Trophoblast cell (in vitro differentiated cells and primary cell): ENCODE results near the gene UNC80.

ENCODE experiments used
- DNase-seq, 2 donors: peaks; one replicate each; pipeline ENCODE4 v3.0.0-alpha.2; 2016
- H2AFZ ChIP-seq: 2 replicates; pipeline ENCODE4 v1.6.1; 2013; ENCODE audit warnings: low read length, moderate library complexity, mild to moderate bottlenecking; ENCODE audit not compliant: insufficient read depth, poor library complexity
- H2AK5ac ChIP-seq: 2 replicates; pipeline ENCODE4 v1.6.1; 2013; ENCODE audit warnings: mild to moderate bottlenecking, low read length
- H2BK120ac ChIP-seq: 2 replicates; pipeline ENCODE4 v1.6.1; 2013; ENCODE audit warnings: low read length, mild to moderate bottlenecking, moderate library complexity; ENCODE audit not compliant: insufficient read depth, poor library complexity
- H2BK12ac ChIP-seq: 2 replicates; pipeline ENCODE4 v1.6.1; 2013; ENCODE audit warnings: mild to moderate bottlenecking, low read length, moderate library complexity
- H2BK5ac ChIP-seq: 2 replicates; pipeline ENCODE4 v1.6.1; 2013; ENCODE audit warnings: low read length, low read depth, moderate library complexity, mild to moderate bottlenecking; ENCODE audit not compliant: poor library complexity
- H3K14ac ChIP-seq: 2 replicates; pipeline ENCODE4 v1.6.1; 2013; ENCODE audit warnings: mild to moderate bottlenecking, low read length
- H3K18ac ChIP-seq: 2 replicates; pipeline ENCODE4 v1.6.1; 2013; ENCODE audit warnings: mild to moderate bottlenecking, low read length
- H3K23ac ChIP-seq: 2 replicates; pipeline ENCODE4 v1.6.1; 2013; ENCODE audit warnings: low read length
- H3K27ac ChIP-seq: 2 replicates; pipeline ENCODE4 v1.5.1; 2013; ENCODE audit warnings: low read depth, mild to moderate bottlenecking, inconsistent platforms, low read length, moderate library complexity
- H3K27me3 ChIP-seq: 2 replicates; pipeline ENCODE4 v1.6.1; 2013; ENCODE audit warnings: inconsistent platforms, mild to moderate bottlenecking, low read length, moderate library complexity; ENCODE audit not compliant: insufficient read depth
- H3K36me3 ChIP-seq, 2 experiments: 1 replicate in 1 of 2; 2 replicates in 1 of 2; pipeline ENCODE4 v1.6.1; 2013; ENCODE audit warnings: low read length in 2 of 2, mild to moderate bottlenecking in 2 of 2, moderate library complexity in 1 of 2; ENCODE audit not compliant: insufficient read depth in 2 of 2, control insufficient read depth in 1 of 2
- H3K4ac ChIP-seq: 2 replicates; pipeline ENCODE4 v1.6.1; 2013; ENCODE audit warnings: low read depth, mild to moderate bottlenecking, low read length, moderate library complexity
- H3K4me1 ChIP-seq, 2 experiments: 1 replicate in 1 of 2; 2 replicates in 1 of 2; pipeline ENCODE4 v1.6.1; 2013; ENCODE audit warnings: low read length in 2 of 2, mild to moderate bottlenecking in 2 of 2, moderate library complexity in 1 of 2; ENCODE audit not compliant: insufficient read depth in 2 of 2, control insufficient read depth in 1 of 2
- H3K4me2 ChIP-seq: 2 replicates; pipeline ENCODE4 v1.6.1; 2013; ENCODE audit warnings: inconsistent platforms, mild to moderate bottlenecking, low read length, moderate library complexity
- H3K4me3 ChIP-seq: 2 replicates; pipeline ENCODE4 v1.5.1; 2013; ENCODE audit warnings: mild to moderate bottlenecking, low read depth, low read length, inconsistent platforms
- H3K79me1 ChIP-seq: one replicate; pipeline ENCODE4 v1.6.1; 2013; ENCODE audit warnings: low read length
- H3K79me2 ChIP-seq: 2 replicates; pipeline ENCODE4 v1.6.1; 2013; ENCODE audit warnings: low read length, mild to moderate bottlenecking; ENCODE audit not compliant: control insufficient read depth, insufficient read depth, poor library complexity
- H3K9ac ChIP-seq: 2 replicates; pipeline ENCODE4 v1.6.1; 2013; ENCODE audit warnings: mild to moderate bottlenecking, low read length
- H3K9me3 ChIP-seq: 2 replicates; pipeline ENCODE4 v1.6.1; 2013; ENCODE audit warnings: low read depth, mild to moderate bottlenecking, control low read depth, inconsistent platforms, low read length; ENCODE audit not compliant: insufficient read depth
- H4K12ac ChIP-seq: 2 replicates; pipeline ENCODE4 v1.6.1; 2013; ENCODE audit warnings: low read depth, mild to moderate bottlenecking, low read length, moderate library complexity
- H4K8ac ChIP-seq: 2 replicates; pipeline ENCODE4 v1.6.1; 2013; ENCODE audit warnings: low read depth, mild to moderate bottlenecking, low read length, moderate library complexity
- H4K91ac ChIP-seq: one replicate; pipeline ENCODE4 v1.6.1; 2013; ENCODE audit warnings: low read depth, mild to moderate bottlenecking, low read length, moderate library complexity
- WGBS: extraction: QIAGEN DNeasy Blood & Tissue Kit; methylation state at CpG from one replicate; pipeline ENCODE4 v1.1.7; 2013; ENCODE audit warnings: missing lambda C conversion rate; ENCODE audit not compliant: insufficient read length, insufficient coverage; ENCODE audit errors: extremely low coverage; 5-methylcytosine and 5-hydroxymethylcytosine counted together

UNC80 gene

GRCh38 chr2:209741953-209742352 is 29.7 kb upstream of the UNC80 start:
- Histone ChIP-seq H3K23ac (no peak overlapping the region), H2BK120ac (no peak overlapping the region)
- no CpG with 5 or more reads among the region's 1 CpG for WGBS

DNA sequence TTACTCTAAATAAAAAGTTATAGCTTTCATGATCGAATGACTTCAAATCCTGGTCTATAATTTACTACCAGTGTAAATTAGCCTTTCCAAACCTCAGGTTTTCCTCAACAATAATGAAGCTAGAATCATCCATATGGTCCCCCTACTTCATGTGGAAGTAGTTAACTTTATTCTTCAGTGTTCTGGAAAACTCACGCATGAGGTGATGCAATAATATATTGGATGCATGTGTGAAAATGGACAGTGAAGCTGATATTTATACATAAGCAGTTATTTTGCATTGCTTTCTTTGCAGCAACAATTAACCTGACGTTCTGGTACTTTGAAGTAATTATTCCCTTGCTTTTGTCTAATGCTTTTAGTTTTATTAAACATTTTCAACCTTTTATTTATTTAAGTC is 18.6 kb upstream of the UNC80 start:
- Histone ChIP-seq H3K27me3 (no peaks in the 10 kb centered on the region), H3K79me2 (no peaks in the 10 kb centered on the region), H4K91ac (no peak overlapping the region), H3K36me3 (no peaks in the 10 kb centered on the region), H3K9me3 (no peaks in the 10 kb centered on the region), H3K4me2 (no peak overlapping the region), H3K79me1 (no peaks in the 10 kb centered on the region), H2BK12ac (no peak overlapping the region), H3K27ac (no peak overlapping the region), H3K18ac (no peak overlapping the region), H2AK5ac (no peak overlapping the region), H3K23ac (no peak overlapping the region), H3K4me1 (no peaks in the 10 kb centered on the region), H2BK5ac (no peak overlapping the region), H2BK120ac (no peak overlapping the region), H3K4me3 (no peak overlapping the region), H3K14ac (no peak overlapping the region), H2AFZ (no peak overlapping the region), H3K9ac (no peak overlapping the region), H4K12ac (no peak overlapping the region), H4K8ac (no peak overlapping the region), H3K4ac (no peak overlapping the region)
- DNase-seq, result no peak
- WGBS, result no CpG with 5 or more reads among the region's 3 CpGs

More at GRCh38 chr2:209741953-209742352, 29.7 kb upstream of the UNC80 start:
- DNase-seq, result no peak
- no peaks in the 10 kb centered on the region for H3K36me3 ChIP-seq
- no peaks in the 10 kb centered on the region for H3K79me2 ChIP-seq
- no peak overlapping the region for H2AK5ac ChIP-seq
- no peaks in the 10 kb centered on the region for H3K79me1 ChIP-seq
- H2BK5ac ChIP-seq, result no peak overlapping the region
- H3K4me2 ChIP-seq, result no peak overlapping the region
- no peaks in the 10 kb centered on the region for H3K27me3 ChIP-seq
- no peak overlapping the region for H3K14ac ChIP-seq
- H4K91ac ChIP-seq, result no peak overlapping the region
- no peak overlapping the region for H4K8ac ChIP-seq
- H3K4ac ChIP-seq, result no peak overlapping the region
- no peak overlapping the region for H2BK12ac ChIP-seq
- no peaks in the 10 kb centered on the region for H3K4me1 ChIP-seq
- no peak overlapping the region for H3K9ac ChIP-seq
- H3K9me3 ChIP-seq, result no peaks in the 10 kb centered on the region
- no peak overlapping the region for H4K12ac ChIP-seq
- no peak overlapping the region for H3K4me3 ChIP-seq
- H3K27ac ChIP-seq, result no peak overlapping the region
- no peak overlapping the region for H2AFZ ChIP-seq
- no peak overlapping the region for H3K18ac ChIP-seq

DNA sequence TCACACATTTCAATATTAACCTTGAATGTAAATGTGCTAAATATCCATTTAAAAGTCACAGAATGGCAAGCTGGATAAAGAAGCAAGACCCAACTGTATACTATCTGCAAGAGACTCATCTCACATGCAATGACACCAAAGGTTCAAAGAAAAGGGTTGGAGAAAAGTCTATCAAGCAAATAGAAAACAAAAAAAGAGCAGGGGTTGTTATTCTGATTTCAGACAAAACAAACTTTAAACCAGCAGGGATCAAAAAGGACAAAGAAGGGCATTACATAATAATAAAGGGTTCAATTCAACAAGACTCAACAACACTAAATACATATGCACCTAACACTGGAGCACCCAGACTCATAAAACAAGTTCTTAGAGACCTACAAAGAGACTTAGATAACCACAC is 14.5 kb upstream of the UNC80 start:
- H3K18ac ChIP-seq, result no peak overlapping the region
- no peak for DNase-seq
- no peaks in the 10 kb centered on the region for H3K4me1 ChIP-seq
- no peak overlapping the region for H2AFZ ChIP-seq
- H2BK12ac ChIP-seq, result no peak overlapping the region
- no peak overlapping the region for H2BK120ac ChIP-seq
- H3K27ac ChIP-seq, result no peak overlapping the region
- no peak overlapping the region for H3K9ac ChIP-seq
- H3K27me3 ChIP-seq, result no peaks in the 10 kb centered on the region
- H3K79me1 ChIP-seq, result no peaks in the 10 kb centered on the region
- H4K12ac ChIP-seq, result no peak overlapping the region
- H3K4me3 ChIP-seq, result no peak overlapping the region
- H3K79me2 ChIP-seq, result no peaks in the 10 kb centered on the region
- H3K4me2 ChIP-seq, result no peak overlapping the region
- H3K9me3 ChIP-seq, result no peaks in the 10 kb centered on the region
- H3K14ac ChIP-seq, result no peak overlapping the region
- H2AK5ac ChIP-seq, result no peak overlapping the region
- no peak overlapping the region for H3K4ac ChIP-seq
- no peak overlapping the region for H4K91ac ChIP-seq
- H4K8ac ChIP-seq, result no peak overlapping the region
- no peak overlapping the region for H2BK5ac ChIP-seq
- no peak overlapping the region for H3K23ac ChIP-seq
- H3K36me3 ChIP-seq, result no peaks in the 10 kb centered on the region

- Histone ChIP-seq H3K27me3 (no peaks in the 10 kb centered on the region), H2BK5ac (no peak overlapping the region), H3K4me2 (no peak overlapping the region), H4K8ac (no peak overlapping the region), H4K91ac (no peak overlapping the region), H2BK12ac (no peak overlapping the region), H3K4ac (no peak overlapping the region), H3K79me1 (no peaks in the 10 kb centered on the region), H2AFZ (no peak overlapping the region), H3K9ac (no peak overlapping the region), H2BK120ac (no peak overlapping the region), H3K14ac (no peak overlapping the region), H3K23ac (no peak overlapping the region), H3K4me3 (no peak overlapping the region), H3K27ac (no peak overlapping the region), H3K79me2 (no peaks in the 10 kb centered on the region), H3K9me3 (no peaks in the 10 kb centered on the region), H4K12ac (no peak overlapping the region), H3K4me1 (no peaks in the 10 kb centered on the region), H2AK5ac (no peak overlapping the region), H3K36me3 (no peaks in the 10 kb centered on the region), H3K18ac (no peak overlapping the region)
- DNase-seq, result no peak
- WGBS, result no CpG with 5 or more reads among the region's 2 CpGs
Measured at GRCh38 chr2:209761566-209761965, 10.1 kb upstream of the UNC80 start.

DNA sequence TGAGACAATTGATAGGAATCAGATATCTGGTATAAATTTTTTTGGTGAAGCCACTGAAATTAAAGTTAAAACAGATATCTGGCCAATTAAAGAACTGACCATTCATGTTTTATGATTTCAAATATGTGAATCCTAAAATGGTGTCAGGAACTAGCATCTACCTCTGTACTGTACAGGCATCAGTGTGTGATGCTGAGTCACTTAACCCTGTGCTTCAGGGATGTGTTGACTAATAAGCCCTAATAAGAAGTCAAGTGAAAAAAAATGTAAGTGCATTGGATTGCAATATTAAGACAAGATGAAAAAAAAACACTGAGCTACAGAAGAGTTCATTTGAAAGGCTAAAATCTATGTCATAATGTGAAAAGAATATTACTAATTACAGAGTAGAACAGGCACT is 9.1 kb upstream of the UNC80 start:
- Histone ChIP-seq H3K79me1 (no peaks in the 10 kb centered on the region), H3K14ac (no peak overlapping the region)

More for the DNA sequence above, 9.1 kb upstream of the UNC80 start:
- H2BK120ac ChIP-seq, result no peak overlapping the region
- H3K36me3 ChIP-seq, result no peaks in the 10 kb centered on the region
- H3K4me2 ChIP-seq, result no peak overlapping the region
- H2AFZ ChIP-seq, result no peak overlapping the region
- H2AK5ac ChIP-seq, result no peak overlapping the region
- no peak overlapping the region for H4K91ac ChIP-seq
- H3K27me3 ChIP-seq, result no peaks in the 10 kb centered on the region
- H3K4me3 ChIP-seq, result no peak overlapping the region
- H3K27ac ChIP-seq, result no peak overlapping the region
- no peak overlapping the region for H3K4ac ChIP-seq
- no peak overlapping the region for H3K18ac ChIP-seq
- H4K12ac ChIP-seq, result no peak overlapping the region
- no peak overlapping the region for H3K9ac ChIP-seq
- H3K9me3 ChIP-seq, result no peaks in the 10 kb centered on the region
- H4K8ac ChIP-seq, result no peak overlapping the region
- no peaks in the 10 kb centered on the region for H3K79me2 ChIP-seq
- no peaks in the 10 kb centered on the region for H3K4me1 ChIP-seq
- no peak overlapping the region for H3K23ac ChIP-seq
- no peak overlapping the region for H2BK12ac ChIP-seq
- DNase-seq, result no peak
- H2BK5ac ChIP-seq, result no peak overlapping the region
